Psoas muscle (tissue), 8 donors: Measurements from ENCODE around the gene METTL25B. TPM values are rescaled to one million over a fixed set of nuclear protein-coding genes. Genes with fewer than 3 reads are reported as not detected.
A peak's percentile ranks its signal among the peaks of the same experiment; 100 is the strongest.

Experiments
- ATAC-seq, 4 donors: fragments of 200-7000 bp; cut with Tn5 transposase; one replicate each; pipeline ENCODE4 v1.9.1; 2020; ENCODE audit warnings: moderate library complexity in 3 of 4, mild to moderate bottlenecking in 2 of 4
- DNase-seq, 2 donors: peaks; one replicate each; pipeline ENCODE4 v3.0.0-alpha.2; 2020
- H3K27ac ChIP-seq: fragments of 200-600 bp; one replicate; pipeline ENCODE4 v1.8.0; 2022
- H3K27me3 ChIP-seq, 3 donors: fragments of 200-600 bp in 1 of 3; one replicate each; pipeline versions ENCODE4 v1.6.1 to v1.8.0; 2013 to 2022; ENCODE audit warnings: low read length in 2 of 3, mild to moderate bottlenecking in 2 of 3, moderate library complexity in 1 of 3; ENCODE audit not compliant: insufficient read depth in 3 of 3
- H3K36me3 ChIP-seq, 2 donors: fragments of 200-600 bp in 1 of 2; one replicate each; pipeline versions ENCODE4 v1.6.1 to v1.8.0; 2013 to 2022; ENCODE audit warnings: low read depth in 1 of 2, mild to moderate bottlenecking in 1 of 2, moderate library complexity in 1 of 2; ENCODE audit not compliant: insufficient read depth in 1 of 2
- H3K4me1 ChIP-seq: fragments of 200-600 bp; one replicate; pipeline ENCODE4 v1.8.0; 2022
- H3K4me3 ChIP-seq: fragments of 200-600 bp; one replicate; pipeline ENCODE4 v1.8.0; 2022; ENCODE audit warnings: mild to moderate bottlenecking
- H3K9me3 ChIP-seq: fragments of 200-600 bp; one replicate; pipeline ENCODE4 v1.8.0; 2022
- CTCF ChIP-seq: fragments of 200-600 bp; IDR thresholded peaks from one replicate; pipeline ENCODE4 v1.8.0; 2022; ENCODE audit warnings: antibody characterized with exemption
- WGBS, 3 donors: extraction: QIAGEN DNeasy Blood & Tissue Kit; methylation state at CpG; one replicate each; pipeline versions ENCODE4 v1.1.6 to v1.1.7; 2013; 5-methylcytosine and 5-hydroxymethylcytosine counted together
- intact Hi-C, 2 donors: fragments of 100-400 bp; cut with DNase I; formaldehyde crosslinking; loops; one replicate each; pipeline versions ENCODE4 v1.11.0 to v1.14.2; 2022
- polyA plus RNA-seq, 3 donors: library from polyadenylated mRNA; stranded (reverse); fragments of 200-250 nt; gene quantifications; one replicate each; pipeline ENCODE4 v1.2.3, GENCODE V29; 2013
- total RNA-seq, 4 donors: library from RNA; stranded (reverse); fragmentation: NEBNext Ultra II Directional in 2 of 4; extraction: Animal tissue kit (Norgen Biotek cat#: 25700) in 2 of 4; gene quantifications; one replicate each; pipeline versions ENCODE4 v1.2.1 to v1.2.4, GENCODE V29; 2021 to 2023
- donor health status: healthy with polysubstance abuse.
- donor health status: DM: no; HTN: no; CAD: no; lungs with moderate emphysema.
- donor health status: Bipolar disorder and iron deficiency.
- donor health status: healthy.
- donor health status: DM: yes; HTN: yes; CAD: no.
- donor health status: DM: no; HTN: no; CAD: no.
- donor health status: DM: no; HTN: no; CAD: no.
- donor health status: DM: yes; HTN: yes; CAD: no.

Gene METTL25B
- total and polyA plus RNA-seq, 7 donors, result 18.5 to 32.1 (median 27.0) TPM

- Histone ChIP-seq H3K9me3 (no peaks in the 10 kb centered on the region), H3K4me1 (peaks cover 10% of the 10 kb centered on the region), H3K27me3 (no peaks in the 10 kb centered on the region), H3K36me3 (peaks cover 8 to 66% of the 10 kb centered on the region in 2 donors), H3K4me3 (no peak overlapping the region), H3K27ac (no peak overlapping the region)
- DNase-seq, result no peak
- WGBS, 3 donors, result 86 to 91% (median 90%) methylated on average over 10 of the region's 10 CpGs
- no peak for TF ChIP-seq CTCF
- intact Hi-C loops, result no loop called here
- ATAC-seq, result no peak
These were observed 10.1 kb downstream of the METTL25B start for GRCh38 chr1:156738407-156738806.

- intact Hi-C loops, result no loop called here
- Histone ChIP-seq H3K4me1 (peaks cover 10% of the 10 kb centered on the region), H3K9me3 (no peaks in the 10 kb centered on the region), H3K27ac (no peak overlapping the region), H3K4me3 (no peak overlapping the region), H3K27me3 (no peaks in the 10 kb centered on the region), H3K36me3 (peaks cover 11 to 66% of the 10 kb centered on the region in 2 donors)
- TF ChIP-seq CTCF, result no peak
- DNase-seq (no peak), ATAC-seq (no peak)
- WGBS, 3 donors, result 68 to 78% (median 75%) methylated on average over 2 of the region's 2 CpGs
These were observed 10.6 kb downstream of the METTL25B start for GRCh38 chr1:156738916-156739315.

GRCh38 chr1:156740237-156740740 is 12.0 kb downstream of the METTL25B start:
- Histone ChIP-seq H3K27me3 (no peaks in the 10 kb centered on the region), H3K4me3 (peak overlapping the region; percentile 83), H3K36me3 (peaks cover 12 to 68% of the 10 kb centered on the region in 2 donors), H3K27ac (peak overlapping the region; percentile 84), H3K9me3 (no peaks in the 10 kb centered on the region), H3K4me1 (peaks cover 16% of the 10 kb centered on the region)
- no peak for TF ChIP-seq CTCF
- ATAC-seq (peak in 3 of 4 donors; percentile 0 to 16 (median 16)), DNase-seq (no peak)
- WGBS, 3 donors, result 7 to 11% (median 8%) methylated on average over 7 of the region's 7 CpGs
- intact Hi-C loops, result no loop called here

GRCh38 chr1:156740741-156741480 is 12.6 kb downstream of the METTL25B start, which contains the start of gene MRPL24:
MRPL24 (minus strand) TSS chr1:156741088; CDS start chr1:156738704, 2,384 bp downstream.
- H3K36me3 ChIP-seq, result peaks cover 14 to 63% of the 10 kb centered on the region in 2 donors
- H3K27me3 ChIP-seq, result no peaks in the 10 kb centered on the region
- peak within 1 kb of the TSS; percentile 83 for H3K4me3 ChIP-seq
- H3K9me3 ChIP-seq, result no peaks in the 10 kb centered on the region
- intact Hi-C loops, result no loop called here
- DNase-seq (peak; percentile 95 to 99), ATAC-seq (peak; percentile 91 to 92 (median 92))
- peak within 1 kb of the TSS; percentile 90 for H3K27ac ChIP-seq
- no peak for TF ChIP-seq CTCF
- H3K4me1 ChIP-seq, result peaks cover 21% of the 10 kb centered on the region
- WGBS, 3 donors, result 0 to 1% (median 0%) methylated on average over 38 of the region's 38 CpGs
